ENCODE measurements around the gene PNKD. TPM values are rescaled to one million over a fixed set of nuclear protein-coding genes. Genes with fewer than 3 reads are reported as not detected.

PNKD gene
- total and polyA plus RNA-seq, 2 experiments from 2014 or later, result 28.2 to 83.3 TPM

- Mint-ChIP-seq H3K4me3 (no peak overlapping the region; the same call in 2 of the 3 replicates), H3K4me1 (peaks cover 6% of the 10 kb centered on the region; the same call in 2 of the 3 replicates), H3K27me3 (ENCODE audit: insufficient read depth, low read depth, poor library complexity) (peaks cover 14% of the 10 kb centered on the region), H3K9me3 (no peaks in the 10 kb centered on the region), H3K36me3 (ENCODE audit: low read depth) (peaks cover 11% of the 10 kb centered on the region; the same call in 2 of the 3 replicates), H3K27ac (no peak overlapping the region)
- Histone ChIP-seq H3K4me3 (no peak overlapping the region), H3K79me2 (replicated peaks; ENCODE audit: insufficient read depth) (no peaks in the 10 kb centered on the region), H3K36me3 (ENCODE audit: insufficient read depth) (no peaks in the 10 kb centered on the region; the same call in 1 of the 2 replicates), H3K27ac (ENCODE audit: low read depth) (no peak overlapping the region), H3K9me2 (ENCODE audit: insufficient read depth) (no peaks in the 10 kb centered on the region), H3F3A (replicated peaks; ENCODE audit: low read depth) (no peaks in the 10 kb centered on the region), H3K4me2 (no peak overlapping the region), H4K20me1 (replicated peaks; ENCODE audit: insufficient read depth) (no peaks in the 10 kb centered on the region), H3K4me1 (ENCODE audit: insufficient read depth) (peaks cover 5% of the 10 kb centered on the region), H3K27me3 (ENCODE audit: insufficient read depth) (no peaks in the 10 kb centered on the region), H2AFZ (no peak overlapping the region)
- ATAC-seq, result no peak
- TF ChIP-seq JUNB (IDR thresholded peaks at IDR 0.05; ENCODE audit: unreplicated experiment) (no peak), CTCF (conservative IDR thresholded peaks at IDR 0.05; ENCODE audit: low read depth in 2 of 2) (no peak), EZH2 (IDR thresholded peaks at IDR 0.05; ENCODE audit: low read depth, unreplicated experiment) (no peak), ZNF331 (CRISPR knock-in tag; IDR thresholded peaks at IDR 0.05; ENCODE audit: low read depth) (no peak), STAT1 (IDR thresholded peaks at IDR 0.05; ENCODE audit: unreplicated experiment) (no peak), POLR2AphosphoS5 (IDR thresholded peaks at IDR 0.05; ENCODE audit: low read depth) (no peak), ETS1 (IDR thresholded peaks at IDR 0.05) (no peak), ZNF114 (CRISPR knock-in tag; IDR thresholded peaks at IDR 0.05) (no peak), REST (IDR thresholded peaks at IDR 0.05; ENCODE audit: unreplicated experiment) (no peak), CREB1 (CRISPR knock-in tag; IDR thresholded peaks at IDR 0.05; ENCODE audit: low read depth) (no peak), ZNF462 (CRISPR knock-in tag; IDR thresholded peaks at IDR 0.05) (no peak), NANOG (IDR thresholded peaks at IDR 0.05; ENCODE audit: borderline replicate concordance) (no peak)
- DNase-seq (ENCODE audit: low spot score), result no peak
Observed at GRCh38 chr2:218281449-218281848, 11.1 kb downstream of the PNKD start.
